ENCODE measurements around the gene GATA3. TPM values are rescaled to one million over a fixed set of nuclear protein-coding genes. Genes with fewer than 3 reads are reported as not detected.

The GATA3 gene
- polyA plus RNA-seq, 4 donors, result 85.8 to 119 (median 102) TPM

DNA sequence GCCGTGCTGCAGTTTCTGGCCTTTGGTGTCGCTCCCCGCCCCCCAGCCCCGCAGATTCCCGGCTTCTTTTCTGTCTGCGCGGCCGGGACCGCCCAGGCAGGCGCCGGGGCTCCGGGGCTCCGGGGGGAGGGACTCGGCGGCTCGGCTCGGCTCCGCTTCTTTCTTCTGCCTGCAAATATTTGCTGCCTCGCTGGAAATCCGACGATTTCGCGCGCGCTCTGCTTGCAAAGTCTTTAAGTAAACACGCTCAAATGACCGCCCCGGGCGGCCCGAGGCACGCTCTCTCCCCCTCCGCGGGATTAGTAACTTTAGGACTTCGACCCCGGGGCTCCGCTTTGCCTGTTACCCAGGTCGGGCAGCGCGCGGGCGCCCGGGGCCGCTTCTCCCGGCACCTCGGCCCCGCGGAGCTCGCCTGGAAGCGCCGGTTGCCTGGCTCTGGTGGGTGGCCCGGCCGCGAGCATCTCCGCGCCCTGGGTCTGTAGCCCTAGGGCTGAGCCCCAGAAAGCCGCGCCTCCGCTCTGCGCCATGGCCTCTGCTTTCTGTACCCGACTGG lies 3.9 kb upstream of the GATA3 start:
- DNase-seq (ENCODE audit: low read depth in 4 of 4, low spot score in 3 of 4), result no peak

DNA sequence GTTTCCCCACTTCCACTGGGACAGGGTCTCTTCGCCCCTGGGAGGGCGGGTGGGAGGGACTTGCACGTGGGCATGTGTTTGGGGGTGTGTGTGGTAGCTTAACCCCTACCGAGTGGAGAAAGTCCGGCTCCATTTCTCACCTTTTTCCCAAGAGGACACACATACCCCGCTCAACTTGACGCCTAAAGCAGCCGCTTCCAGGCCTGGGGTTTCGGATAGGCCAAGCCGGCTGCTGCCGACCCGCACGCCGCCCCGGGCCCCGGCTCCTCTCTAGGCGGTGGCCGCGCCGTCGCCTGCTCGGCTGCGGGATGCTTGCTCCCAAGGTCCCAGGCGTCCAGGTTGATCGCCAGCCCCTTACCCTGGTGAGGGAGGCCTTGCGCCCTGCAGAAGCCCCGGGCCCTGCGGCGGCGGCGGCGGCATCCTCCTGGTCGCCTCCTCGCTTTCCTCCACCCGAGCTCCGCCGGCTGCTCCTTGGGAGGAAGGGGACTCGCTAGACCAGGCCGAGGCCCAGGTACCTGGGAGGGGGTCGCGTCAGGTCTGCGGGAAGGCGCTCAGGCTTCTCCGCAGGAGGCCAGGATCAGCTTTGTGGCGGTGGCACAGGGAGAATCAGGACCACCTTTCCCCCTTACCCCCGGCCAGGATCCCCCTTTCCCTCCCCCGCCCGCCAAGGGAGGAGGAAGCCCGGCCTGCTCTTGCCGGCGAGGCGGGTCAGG lies 3.2 kb upstream of the GATA3 start:
- no peak for DNase-seq (ENCODE audit: low read depth in 4 of 4, low spot score in 3 of 4)

DNA sequence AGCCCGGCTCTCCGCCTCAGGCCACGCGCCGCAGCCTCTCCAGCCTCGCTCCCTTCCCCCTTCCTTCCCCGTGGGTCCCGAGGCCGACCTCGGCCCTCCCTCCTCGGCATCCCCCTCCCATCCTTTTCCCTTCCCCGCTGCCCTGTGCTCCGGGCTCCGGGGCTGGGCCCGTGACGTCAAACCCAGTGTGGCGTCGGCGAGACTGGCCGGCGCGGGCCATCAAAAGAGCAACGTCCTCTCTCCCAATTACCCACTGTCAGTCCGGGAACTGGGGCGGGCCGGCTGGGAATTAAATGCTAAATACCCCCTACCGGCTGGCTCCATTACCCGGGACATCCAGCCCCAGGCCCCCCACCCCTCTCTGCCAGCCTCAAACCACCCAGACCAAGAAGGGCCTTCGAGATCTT lies 2.6 kb upstream of the GATA3 start:
- DNase-seq (ENCODE audit: low read depth in 4 of 4, low spot score in 3 of 4), result no peak

DNA sequence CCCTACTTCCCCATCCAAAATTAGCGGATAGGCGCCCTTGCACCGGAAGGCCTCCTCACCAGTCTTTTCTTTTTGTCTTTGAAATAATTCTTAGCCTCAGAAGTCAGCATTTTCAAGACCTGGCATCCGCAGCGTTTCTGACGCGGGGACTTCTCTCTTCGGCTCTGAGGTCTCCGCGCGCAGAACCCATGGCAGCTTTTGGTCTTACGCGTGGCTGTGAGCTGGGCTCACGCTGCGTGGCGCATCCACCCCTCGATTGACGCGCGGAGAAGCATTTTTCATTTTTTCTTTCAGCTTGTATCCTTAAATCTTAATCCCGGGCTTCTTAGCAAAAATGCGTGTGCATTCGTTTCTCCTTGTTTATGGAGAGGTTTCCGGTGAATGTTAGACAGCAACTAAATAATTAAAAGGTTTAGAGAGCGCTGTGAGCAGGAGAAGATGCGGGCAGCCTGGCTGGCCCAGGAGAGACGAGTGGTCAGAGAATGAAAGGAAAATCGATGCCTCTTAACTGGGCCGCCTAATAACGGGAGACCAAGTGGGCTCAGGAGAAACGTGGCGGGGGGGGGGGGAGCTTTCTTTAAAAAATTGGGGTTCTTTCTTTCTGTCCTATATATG lies 2.0 kb upstream of the GATA3 start:
- no peak for DNase-seq (ENCODE audit: low read depth in 4 of 4, low spot score in 3 of 4)

DNA sequence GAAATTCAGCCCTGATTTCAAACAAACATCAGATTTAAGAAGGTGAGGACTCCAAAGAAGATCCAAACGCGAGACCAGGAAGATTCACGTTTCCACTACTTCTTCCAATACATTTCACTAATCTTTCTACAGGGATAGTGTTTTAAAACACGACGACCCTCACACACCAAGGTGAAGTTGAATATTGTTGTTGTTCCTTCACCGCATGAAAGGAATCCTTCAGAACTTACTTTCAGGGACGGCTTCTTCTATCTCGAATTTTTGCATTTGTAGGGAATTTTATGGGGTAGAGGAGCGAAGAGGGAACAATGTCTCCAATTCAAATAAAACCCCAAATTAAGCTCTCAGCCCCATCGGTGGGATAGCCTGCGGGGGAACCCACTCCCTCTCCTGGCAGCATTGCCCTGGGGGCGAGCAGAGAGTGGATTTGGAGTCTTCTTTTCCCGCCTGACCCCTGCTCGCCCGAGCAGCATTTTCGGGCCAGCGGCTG lies 1.5 kb upstream of the GATA3 start:
- no peak for DNase-seq (ENCODE audit: low read depth in 4 of 4, low spot score in 3 of 4)

DNA sequence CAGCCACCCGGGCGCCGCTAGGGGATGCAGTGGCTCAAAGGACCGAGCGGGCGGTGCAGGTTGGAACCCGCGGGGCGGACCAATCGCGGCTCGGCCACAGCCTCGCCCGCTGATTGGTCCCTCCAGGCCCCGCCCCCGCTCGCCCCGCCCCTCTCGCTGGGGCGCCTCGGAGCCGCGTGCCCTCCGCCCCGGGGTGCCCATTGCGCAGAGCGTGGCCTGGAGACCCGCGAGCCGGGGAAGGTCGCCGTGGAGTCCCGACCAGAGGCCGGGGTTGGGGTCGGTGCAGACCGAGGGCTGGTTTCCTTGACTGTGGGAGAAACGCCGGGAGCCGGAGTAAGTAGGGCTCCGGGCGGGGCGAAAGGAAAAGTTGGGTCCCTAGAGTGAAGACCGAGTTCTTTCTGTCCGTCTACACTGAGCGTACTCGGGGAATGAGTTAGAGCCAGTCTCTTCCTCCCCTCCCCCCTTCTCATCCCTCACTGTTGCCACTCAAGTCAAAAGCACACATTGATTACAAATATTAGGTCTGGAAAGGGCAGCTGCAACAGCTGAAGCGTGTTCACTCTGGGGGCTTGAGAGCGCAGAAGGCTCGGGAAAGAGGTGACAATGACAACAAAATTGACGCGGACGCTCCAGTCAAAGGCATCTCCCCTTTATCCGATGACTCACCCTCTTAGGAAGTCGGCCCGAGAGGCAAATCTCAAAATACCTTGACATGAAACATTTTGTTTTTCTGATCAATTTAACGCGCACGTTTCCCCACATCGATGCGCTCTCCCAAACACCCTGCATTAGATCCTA lies 843 bp upstream of the GATA3 start:
- peak in 3 of 4 donors; percentile 69 to 81 (median 73) for DNase-seq (ENCODE audit: low read depth in 4 of 4, low spot score in 3 of 4)

DNA sequence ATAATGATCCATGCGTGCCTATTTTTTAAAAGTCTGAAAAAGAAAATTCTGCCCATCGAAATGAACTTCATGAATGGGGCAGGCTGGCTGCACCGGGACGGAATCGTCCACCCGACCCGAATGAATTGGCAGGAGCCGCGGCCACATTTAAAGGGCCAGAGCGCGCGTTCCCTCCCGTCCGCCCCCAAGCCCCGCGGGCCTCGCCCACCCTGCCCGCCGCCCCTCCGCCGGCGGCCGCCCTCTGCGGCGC lies 319 bp upstream of the GATA3 start:
- DNase-seq (ENCODE audit: low read depth in 4 of 4, low spot score in 3 of 4), result no peak

DNA sequence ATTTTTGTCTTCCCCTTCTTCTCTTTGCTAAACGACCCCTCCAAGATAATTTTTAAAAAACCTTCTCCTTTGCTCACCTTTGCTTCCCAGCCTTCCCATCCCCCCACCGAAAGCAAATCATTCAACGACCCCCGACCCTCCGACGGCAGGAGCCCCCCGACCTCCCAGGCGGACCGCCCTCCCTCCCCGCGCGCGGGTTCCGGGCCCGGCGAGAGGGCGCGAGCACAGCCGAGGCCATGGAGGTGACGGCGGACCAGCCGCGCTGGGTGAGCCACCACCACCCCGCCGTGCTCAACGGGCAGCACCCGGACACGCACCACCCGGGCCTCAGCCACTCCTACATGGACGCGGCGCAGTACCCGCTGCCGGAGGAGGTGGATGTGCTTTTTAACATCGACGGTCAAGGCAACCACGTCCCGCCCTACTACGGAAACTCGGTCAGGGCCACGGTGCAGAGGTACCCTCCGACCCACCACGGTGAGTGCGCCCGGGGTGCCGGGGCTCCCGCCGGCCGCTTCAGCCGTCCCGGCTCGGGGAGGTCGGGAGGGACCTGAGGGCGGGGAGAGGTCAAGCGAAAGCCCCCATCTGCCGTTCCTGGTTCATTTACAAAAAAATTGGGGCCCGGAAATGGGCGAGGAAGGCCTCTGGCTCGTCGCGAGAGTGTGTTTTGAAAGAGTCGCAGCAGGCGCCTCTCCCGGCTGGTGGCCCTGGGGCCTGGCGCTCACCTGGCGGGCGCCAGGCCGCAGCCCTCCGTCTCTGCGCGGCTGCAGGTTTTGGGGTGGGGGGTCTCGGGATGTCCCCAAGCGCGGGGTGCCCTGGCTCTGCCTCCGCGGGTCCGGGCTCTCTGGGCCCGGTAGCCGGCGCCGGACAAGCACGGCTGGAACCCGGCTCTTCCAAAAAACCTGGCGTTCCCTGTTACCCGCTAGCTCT lies 1.2 kb downstream of the GATA3 start:
- DNase-seq (ENCODE audit: low read depth in 4 of 4, low spot score in 3 of 4), result no peak

DNA sequence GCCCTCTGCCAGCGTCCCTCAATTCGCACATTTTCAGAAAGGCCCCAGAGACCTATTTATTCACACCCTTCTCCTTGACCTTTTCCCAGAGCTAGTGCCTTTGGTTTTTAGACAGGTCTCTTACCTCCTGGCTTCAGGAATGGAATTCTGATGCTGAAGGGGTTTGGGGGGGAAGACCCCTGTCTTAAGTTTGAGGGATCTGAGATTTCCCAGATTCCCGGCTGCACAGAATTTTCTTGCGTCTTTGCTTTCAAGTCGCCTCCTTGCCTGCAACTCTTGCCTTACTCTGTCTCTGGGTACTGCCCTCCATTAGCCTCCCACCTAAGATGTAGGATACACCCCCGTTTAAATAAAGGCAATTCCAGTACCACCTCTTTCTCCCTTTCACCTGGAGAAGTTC lies 1.9 kb downstream of the GATA3 start:
- no peak for DNase-seq (ENCODE audit: low read depth in 4 of 4, low spot score in 3 of 4)

DNA sequence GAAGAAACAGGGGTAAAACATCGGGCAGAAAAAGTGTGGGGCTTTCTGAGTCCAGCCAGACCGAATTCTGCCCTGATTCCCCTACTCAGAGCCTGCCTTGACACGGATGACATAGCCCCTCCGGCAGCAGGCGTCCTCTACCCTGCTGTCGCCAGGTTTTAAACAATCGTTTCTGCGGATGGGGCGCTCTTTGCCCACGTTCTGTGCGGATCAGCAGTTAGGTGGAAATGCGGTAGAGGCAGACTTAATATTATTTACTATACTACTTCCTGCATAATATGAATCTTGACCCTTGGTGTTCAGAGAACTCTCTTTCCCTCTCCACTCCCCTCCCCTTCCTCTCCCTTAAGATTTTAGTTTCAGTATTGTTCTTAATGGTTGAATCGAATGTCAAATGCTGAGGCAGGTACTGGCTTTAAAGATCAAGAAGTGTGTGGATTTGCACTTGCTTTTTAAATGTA lies 2.4 kb downstream of the GATA3 start:
- DNase-seq (ENCODE audit: low read depth in 4 of 4, low spot score in 3 of 4), result no peak

DNA sequence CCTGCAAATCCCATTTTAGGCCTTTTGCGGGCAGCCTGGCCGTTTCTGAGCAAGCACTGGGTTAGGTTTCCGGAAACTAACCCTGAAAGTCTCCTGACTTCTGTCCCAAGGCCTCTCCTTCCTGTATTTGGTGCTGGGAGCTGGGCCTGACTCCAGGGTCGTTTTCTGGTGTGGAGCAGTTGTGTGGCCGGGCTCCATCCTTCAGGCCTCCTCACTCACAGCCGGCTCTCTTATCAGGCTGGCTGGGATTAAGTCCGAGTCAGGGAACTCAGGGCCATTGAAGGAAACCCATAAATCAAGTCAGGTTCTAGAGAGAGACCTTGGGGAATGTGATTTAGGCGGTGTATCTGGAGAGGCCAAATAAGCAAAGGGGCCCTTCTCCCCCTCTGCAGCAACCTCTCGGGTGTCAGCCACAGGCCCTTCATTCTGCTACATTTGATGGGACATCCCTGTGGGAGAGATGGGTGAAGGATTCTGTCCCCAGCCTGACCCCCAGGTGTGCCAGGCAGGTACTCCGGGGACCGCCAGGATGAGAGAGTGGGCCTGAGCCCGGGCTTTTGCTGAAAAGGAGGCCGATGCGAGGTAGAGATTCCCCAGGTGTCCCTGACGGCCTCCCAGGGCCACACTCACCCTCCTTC lies 3.3 kb downstream of the GATA3 start:
- no peak for DNase-seq (ENCODE audit: low read depth in 4 of 4, low spot score in 3 of 4)

DNA sequence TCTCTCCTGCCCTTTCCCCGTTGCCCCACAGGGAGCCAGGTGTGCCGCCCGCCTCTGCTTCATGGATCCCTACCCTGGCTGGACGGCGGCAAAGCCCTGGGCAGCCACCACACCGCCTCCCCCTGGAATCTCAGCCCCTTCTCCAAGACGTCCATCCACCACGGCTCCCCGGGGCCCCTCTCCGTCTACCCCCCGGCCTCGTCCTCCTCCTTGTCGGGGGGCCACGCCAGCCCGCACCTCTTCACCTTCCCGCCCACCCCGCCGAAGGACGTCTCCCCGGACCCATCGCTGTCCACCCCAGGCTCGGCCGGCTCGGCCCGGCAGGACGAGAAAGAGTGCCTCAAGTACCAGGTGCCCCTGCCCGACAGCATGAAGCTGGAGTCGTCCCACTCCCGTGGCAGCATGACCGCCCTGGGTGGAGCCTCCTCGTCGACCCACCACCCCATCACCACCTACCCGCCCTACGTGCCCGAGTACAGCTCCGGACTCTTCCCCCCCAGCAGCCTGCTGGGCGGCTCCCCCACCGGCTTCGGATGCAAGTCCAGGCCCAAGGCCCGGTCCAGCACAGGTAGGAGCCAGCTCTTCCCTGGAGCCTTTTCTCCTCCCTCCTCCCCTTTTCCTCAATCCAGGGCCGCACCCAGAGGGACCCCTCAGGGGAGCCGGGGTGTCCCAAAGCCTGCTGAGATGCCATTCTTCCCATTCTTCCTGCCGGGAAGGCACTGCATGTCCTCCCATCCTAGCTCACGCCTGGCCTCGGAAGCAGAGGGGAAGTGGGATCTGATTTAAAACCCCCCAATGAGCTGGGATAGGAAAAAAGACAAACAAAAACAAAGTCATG lies 4.0 kb downstream of the GATA3 start:
- DNase-seq (ENCODE audit: low read depth in 4 of 4, low spot score in 3 of 4), result no peak

DNA sequence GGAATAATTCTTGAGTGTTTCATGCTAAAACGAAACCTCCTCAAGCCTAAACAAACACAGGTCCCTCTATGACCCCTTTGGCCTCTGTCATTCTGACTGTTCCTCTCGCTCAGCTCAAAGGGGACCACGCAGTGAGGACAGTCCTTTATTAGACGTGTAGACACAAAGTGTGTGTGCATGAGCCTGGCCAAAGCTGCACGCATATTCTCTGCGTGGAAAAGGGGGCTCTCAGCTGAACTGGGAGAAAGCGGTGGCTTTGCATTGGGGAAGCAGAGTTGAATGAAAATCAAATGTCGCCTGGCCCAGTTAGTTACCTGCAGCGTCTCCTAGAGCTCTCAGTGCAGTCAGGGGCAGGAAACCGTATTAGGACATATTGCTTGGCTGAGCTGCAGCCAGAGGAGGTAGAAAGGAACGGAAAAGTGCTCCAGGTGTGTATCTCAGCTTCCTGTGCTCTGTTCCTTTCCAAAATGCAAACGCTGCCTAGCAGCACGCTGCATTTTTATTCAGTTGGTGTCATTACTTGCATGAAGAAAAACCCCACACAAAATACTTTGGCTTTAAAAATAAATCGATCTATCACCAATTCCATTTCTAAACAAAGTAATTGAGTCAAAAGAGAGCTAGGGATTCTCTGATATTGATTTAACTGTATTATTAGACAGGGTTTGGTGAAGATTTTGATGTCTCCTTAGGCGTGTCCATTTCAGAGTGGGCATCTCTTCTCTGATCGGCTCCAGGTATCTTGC lies 4.9 kb downstream of the GATA3 start:
- DNase-seq (ENCODE audit: low read depth in 4 of 4, low spot score in 3 of 4), result no peak

DNA sequence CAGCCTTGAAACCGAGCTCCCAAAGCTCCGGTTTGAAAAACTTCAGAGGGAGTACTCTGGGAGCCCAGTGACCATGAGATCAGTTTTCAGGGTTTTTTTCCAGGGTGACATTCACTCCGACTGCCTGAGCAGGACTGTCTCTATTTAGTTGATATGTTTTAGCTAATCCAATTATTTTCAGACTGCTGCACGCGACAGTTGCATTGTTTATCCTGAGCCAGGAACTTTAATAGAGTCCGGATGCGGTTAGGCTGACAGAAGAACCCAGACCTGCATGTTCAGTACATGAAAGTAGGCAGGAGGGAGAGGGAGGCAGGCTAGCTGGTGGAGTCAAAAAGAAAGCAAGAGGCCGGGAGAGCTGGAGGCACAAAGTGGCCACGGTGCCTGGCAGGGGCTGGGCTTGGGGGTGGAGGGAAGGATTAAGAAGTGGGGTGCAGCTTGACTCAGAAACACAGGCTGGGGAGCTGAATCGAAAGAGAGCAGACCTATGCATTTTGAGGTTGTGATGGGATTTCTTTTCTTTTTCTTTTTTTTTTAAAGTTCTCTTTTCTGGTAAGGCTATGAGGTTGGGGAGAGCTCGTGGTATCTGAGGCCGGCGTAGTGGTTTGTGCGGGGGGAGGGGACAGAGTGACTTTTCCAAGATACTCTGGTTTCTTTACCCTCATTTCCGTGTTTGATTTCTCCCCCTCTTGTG lies 5.7 kb downstream of the GATA3 start:
- DNase-seq (ENCODE audit: low read depth in 4 of 4, low spot score in 3 of 4), result no peak

DNA sequence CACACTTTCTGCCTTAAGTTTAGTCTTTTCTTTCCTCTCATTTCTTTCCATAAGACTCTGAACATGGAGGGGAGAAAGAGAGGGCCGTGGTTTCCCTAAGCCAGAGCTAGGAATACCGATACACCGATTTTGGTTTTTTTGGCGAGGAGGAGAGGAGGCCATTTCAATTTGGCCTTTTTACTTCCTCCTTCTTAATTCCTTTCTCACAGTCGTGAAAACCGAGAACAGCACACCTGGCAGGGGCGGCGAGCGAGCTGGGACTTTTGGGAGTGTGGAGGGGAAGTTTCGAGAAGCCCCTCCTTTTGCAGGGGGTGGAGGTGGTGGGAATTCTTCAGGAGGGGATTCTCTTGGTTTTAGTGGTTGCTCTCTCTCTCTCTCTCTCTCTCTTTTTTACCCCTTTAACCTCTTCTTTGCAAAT lies 6.2 kb downstream of the GATA3 start:
- no peak for DNase-seq (ENCODE audit: low read depth in 4 of 4, low spot score in 3 of 4)

DNA sequence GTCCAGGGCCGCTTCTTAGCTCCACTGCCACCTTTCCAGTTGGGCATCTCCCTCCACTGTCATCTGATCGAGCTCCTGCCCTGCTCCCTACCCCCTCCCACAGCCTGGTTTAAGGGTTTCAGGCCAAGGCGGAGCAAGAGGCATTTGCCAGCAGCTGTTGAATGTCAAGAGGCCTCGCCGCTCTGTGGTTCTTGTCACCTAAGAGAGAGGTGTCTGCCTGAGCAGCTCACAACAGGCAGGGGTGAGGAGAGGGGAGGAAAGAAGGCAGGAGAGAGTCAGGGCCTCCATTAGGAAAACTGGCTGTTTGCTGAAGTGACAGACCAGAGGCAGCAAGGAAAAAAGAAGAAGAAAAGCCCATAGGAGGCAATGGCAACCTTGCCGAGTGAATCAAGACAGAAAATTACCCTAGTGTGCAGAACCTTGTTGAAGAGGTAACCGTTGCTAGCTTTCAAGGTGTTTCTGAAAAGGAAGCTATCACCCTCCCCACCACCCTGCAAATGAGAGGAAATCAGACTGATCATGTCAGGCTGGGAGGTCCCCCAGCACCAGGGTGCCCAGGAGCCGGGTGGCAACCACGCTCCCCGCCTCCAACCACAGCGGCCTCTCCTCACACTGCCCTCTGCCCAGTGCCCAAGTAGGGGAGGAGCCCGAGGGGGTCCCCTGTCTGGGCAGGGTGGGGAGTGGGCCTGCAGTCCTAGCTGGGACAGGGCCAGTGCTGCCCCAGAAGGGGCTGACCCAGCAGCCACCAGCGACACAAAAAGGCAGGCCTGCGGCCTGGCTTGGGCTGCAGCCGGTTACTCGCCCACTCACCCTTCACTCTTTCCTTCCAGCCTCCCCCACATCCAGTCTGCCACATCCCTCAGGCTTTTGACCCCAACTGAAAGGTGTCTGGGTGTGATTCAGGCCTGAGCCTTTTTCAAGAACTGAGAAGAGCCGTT lies 7.1 kb downstream of the GATA3 start:
- no peak for DNase-seq (ENCODE audit: low read depth in 4 of 4, low spot score in 3 of 4)

Data from right renal pelvis (tissue), 4 donors.